Measurements from ENCODE around the gene NEAT1. TPM values are rescaled to one million over a fixed set of nuclear protein-coding genes. Genes with fewer than 3 reads are reported as not detected.

Gene NEAT1
- total RNA-seq, 1 donor from 2014 or later: 269 TPM

GRCh38 chr11:65432100-65432650 is 9.6 kb downstream of the NEAT1 start:
- TF ChIP-seq CTCF (IDR thresholded peaks at IDR 0.05; ENCODE audit: unreplicated experiment): no peak
- Mint-ChIP-seq H3K36me3 (peaks cover 34% of the 10 kb centered on the region), H3K4me1 (peaks cover 38% of the 10 kb centered on the region), H3K27me3 (ENCODE audit: low read depth) (no peaks in the 10 kb centered on the region), H3K4me3 (no peak overlapping the region), H3K9me3 (no peaks in the 10 kb centered on the region), H3K27ac (peak overlapping the region; percentile 56)
- no peak for DNase-seq (ENCODE audit: low spot score in 2 of 2, unreplicated experiment in 2 of 2)

GRCh38 chr11:65432686-65433582 is 10.3 kb downstream of the NEAT1 start:
- Mint-ChIP-seq H3K9me3 (no peaks in the 10 kb centered on the region), H3K4me3 (no peak overlapping the region), H3K36me3 (peaks cover 39% of the 10 kb centered on the region), H3K27me3 (ENCODE audit: low read depth) (no peaks in the 10 kb centered on the region), H3K27ac (peak overlapping the region; percentile 43), H3K4me1 (peaks cover 31% of the 10 kb centered on the region)
- no peak for TF ChIP-seq CTCF (IDR thresholded peaks at IDR 0.05; ENCODE audit: unreplicated experiment)
- no peak for DNase-seq (ENCODE audit: low spot score in 2 of 2, unreplicated experiment in 2 of 2)

- no peak for DNase-seq (ENCODE audit: low spot score in 2 of 2, unreplicated experiment in 2 of 2)
- Mint-ChIP-seq H3K4me1 (peaks cover 26% of the 10 kb centered on the region), H3K4me3 (no peak overlapping the region), H3K9me3 (no peaks in the 10 kb centered on the region), H3K36me3 (peaks cover 44% of the 10 kb centered on the region), H3K27ac (no peak overlapping the region), H3K27me3 (ENCODE audit: low read depth) (no peaks in the 10 kb centered on the region)
- TF ChIP-seq CTCF (IDR thresholded peaks at IDR 0.05; ENCODE audit: unreplicated experiment): no peak
Observed at GRCh38 chr11:65433657-65434056, 11.1 kb downstream of the NEAT1 start.

GRCh38 chr11:65434057-65434666 is 11.6 kb downstream of the NEAT1 start:
- Mint-ChIP-seq H3K4me3 (no peak overlapping the region), H3K4me1 (peaks cover 21% of the 10 kb centered on the region), H3K27ac (no peak overlapping the region), H3K9me3 (no peaks in the 10 kb centered on the region), H3K36me3 (peaks cover 48% of the 10 kb centered on the region), H3K27me3 (ENCODE audit: low read depth) (no peaks in the 10 kb centered on the region)
- no peak for DNase-seq (ENCODE audit: low spot score in 2 of 2, unreplicated experiment in 2 of 2)
- TF ChIP-seq CTCF (IDR thresholded peaks at IDR 0.05; ENCODE audit: unreplicated experiment): no peak

GRCh38 chr11:65434667-65435410 is 12.2 kb downstream of the NEAT1 start:
- Mint-ChIP-seq H3K27ac (no peak overlapping the region), H3K36me3 (peaks cover 48% of the 10 kb centered on the region), H3K9me3 (no peaks in the 10 kb centered on the region), H3K4me3 (no peak overlapping the region), H3K4me1 (peaks cover 14% of the 10 kb centered on the region), H3K27me3 (ENCODE audit: low read depth) (no peaks in the 10 kb centered on the region)
- no peak for DNase-seq (ENCODE audit: low spot score in 2 of 2, unreplicated experiment in 2 of 2)
- TF ChIP-seq CTCF (IDR thresholded peaks at IDR 0.05; ENCODE audit: unreplicated experiment): no peak
